ENCODE results near the gene SLC9A9.
"Not testable (repeated sequence)": the region's sequence is repeated elsewhere in the genome, so short reads cannot be mapped to it uniquely, and the experiment has no call there.

The SLC9A9 gene

DNA sequence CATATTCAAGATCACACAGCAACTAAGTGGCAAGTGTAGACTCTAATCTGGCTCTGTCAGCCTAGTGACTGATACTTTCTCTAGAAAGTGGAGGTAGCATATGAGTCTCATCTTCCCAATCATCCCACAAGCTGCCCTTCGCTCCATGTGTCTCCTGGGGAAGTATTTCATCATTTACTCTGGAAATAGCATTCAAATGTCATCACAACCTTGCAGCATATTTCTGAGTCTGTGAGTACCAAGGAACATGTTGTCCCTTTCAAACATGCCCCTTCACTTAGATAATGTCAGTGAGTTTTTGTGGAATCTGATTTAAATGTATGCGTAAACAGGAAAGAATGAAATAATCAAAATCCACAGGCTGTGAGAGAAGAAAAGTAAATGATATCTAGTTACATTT is 322.9 kb downstream of the SLC9A9 start:
- in situ Hi-C loops (cut with MboI; ENCODE audit: low sequenced_read_pairs) = no loop called here

DNA sequence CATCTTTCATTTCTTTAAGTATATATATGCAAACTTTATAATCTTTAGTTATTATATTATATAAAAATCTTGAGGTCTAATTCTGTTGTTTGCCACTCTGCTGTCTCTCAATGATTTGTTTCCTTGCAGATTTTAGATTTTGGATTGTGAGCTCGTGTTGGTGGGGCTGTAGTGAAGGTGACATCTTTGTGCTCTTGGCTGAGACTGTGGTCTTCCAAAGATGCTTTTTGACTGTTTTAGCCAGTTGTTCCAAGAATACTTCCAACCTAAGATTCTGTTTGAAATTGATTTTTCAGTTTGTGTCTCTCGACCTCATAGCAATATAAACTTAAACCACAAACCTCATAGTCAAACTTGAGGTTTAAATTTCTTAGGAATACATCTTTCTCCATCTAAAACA is 326.5 kb downstream of the SLC9A9 start:
- in situ Hi-C loops (cut with MboI; ENCODE audit: low sequenced_read_pairs) = no loop called here

DNA sequence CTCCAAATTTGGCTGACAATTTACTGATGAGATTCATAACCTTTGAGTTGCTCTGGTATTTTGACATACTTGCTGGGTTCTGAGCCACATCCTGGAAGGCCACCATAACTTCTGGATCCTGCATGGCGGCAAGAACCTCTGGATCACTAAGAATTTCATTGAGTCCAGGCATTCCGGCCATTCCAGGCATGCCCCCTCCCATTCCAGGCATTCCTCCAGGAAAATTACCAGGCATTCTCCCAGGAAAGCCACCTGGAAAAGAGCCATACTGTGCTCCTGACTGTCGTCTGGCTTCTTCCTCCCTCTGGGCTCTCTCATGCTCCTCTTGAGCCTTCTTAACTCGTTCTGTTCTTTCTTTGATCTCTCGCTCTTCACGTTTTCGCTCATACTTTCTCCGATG is 331.1 kb downstream of the SLC9A9 start:
- in situ Hi-C loops (cut with MboI; ENCODE audit: low sequenced_read_pairs) = not testable (repeated sequence)

DNA sequence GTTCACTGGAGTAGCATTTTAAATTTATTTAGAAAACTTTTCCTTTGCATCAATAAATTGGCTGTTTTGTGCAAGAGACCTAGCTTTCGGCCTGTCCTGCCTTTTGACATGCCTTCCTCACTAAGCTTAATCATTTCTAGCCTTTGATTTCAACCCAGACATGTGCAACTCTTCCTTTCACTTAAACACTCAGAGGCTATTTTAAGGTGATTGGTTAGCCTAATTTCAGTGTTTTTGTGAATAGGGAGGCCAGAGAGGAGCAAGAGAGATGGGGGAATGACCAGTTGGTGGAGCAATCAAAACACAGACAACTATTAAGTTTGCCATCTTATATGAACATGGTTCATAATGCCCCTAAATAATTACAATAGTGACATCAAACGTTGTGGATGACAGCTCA is 333.4 kb downstream of the SLC9A9 start:
- in situ Hi-C loops (cut with MboI; ENCODE audit: low sequenced_read_pairs) = no loop called here

DNA sequence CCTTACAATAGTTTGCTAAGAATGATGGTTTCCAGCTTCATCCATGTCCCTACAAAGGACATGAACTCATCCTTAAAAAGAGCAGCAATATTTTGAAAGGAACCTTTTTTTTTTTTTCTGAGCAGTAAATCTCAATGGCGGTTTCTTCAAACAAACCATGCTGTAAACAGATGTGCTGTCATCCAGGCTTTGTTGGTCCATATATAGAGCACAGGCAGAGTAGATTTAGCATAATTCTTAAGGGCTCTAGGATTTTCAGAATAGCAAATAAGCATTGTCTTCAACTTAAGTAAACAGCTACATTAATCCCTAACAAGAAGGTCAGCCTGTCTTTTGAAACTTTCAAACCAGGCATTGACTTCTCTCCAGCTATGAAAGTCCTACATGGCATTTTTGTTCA is 334.2 kb downstream of the SLC9A9 start:
- in situ Hi-C loops (cut with MboI; ENCODE audit: low sequenced_read_pairs) = no loop called here

DNA sequence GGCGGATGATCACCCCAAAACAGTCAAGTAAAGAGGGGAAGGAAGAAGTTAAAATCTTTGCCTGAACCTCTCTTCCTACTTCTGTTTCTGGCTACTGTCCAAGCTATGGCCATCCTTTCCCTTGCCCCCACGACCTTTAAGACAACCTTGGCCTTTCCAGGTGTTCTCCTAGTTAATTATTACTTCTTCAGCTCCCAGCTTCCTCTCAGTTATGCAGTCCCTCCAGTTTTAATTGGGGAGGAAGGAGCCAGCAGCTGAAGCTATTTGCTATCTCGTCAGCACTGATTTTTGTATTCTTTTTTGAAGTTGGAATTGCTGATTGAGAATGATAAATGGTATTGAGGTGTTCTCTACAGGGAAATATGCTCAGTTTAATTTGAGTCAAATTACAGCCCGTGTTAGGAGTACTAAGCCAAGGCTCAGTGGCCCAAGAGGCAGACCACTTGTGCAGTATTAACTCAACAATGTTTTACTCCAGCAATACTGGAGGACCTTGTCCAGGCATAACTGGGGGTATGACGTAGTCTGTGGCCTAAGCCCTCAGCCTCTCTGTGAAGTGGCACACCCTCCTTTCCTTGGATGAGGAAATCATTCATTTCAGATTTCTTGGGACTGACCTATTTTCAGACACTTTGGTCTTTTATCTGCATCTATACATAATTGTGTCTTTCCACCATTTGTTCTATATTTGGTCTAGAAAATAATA is 336.9 kb downstream of the SLC9A9 start:
- in situ Hi-C loops (cut with MboI; ENCODE audit: low sequenced_read_pairs) = no loop called here

DNA sequence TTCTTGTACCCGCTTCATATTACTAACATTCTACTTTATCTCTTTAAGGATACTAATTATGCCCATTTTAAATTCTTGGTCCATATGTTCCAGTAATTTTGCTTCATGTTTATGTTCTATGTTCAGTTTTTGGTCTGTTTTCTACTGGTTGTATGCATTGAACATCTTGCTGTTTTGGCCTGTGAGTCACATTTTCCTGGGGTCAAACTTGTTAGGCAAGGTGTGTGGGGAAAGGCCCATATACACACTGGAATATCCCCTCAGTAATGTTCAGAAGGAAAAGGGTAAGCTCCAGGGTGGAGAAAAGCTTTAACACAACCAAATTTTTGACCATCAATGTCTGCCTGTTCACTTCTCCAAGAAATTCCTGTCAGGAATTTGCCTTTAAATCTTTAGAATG is 337.7 kb downstream of the SLC9A9 start:
- in situ Hi-C loops (cut with MboI; ENCODE audit: low sequenced_read_pairs) = no loop called here

DNA sequence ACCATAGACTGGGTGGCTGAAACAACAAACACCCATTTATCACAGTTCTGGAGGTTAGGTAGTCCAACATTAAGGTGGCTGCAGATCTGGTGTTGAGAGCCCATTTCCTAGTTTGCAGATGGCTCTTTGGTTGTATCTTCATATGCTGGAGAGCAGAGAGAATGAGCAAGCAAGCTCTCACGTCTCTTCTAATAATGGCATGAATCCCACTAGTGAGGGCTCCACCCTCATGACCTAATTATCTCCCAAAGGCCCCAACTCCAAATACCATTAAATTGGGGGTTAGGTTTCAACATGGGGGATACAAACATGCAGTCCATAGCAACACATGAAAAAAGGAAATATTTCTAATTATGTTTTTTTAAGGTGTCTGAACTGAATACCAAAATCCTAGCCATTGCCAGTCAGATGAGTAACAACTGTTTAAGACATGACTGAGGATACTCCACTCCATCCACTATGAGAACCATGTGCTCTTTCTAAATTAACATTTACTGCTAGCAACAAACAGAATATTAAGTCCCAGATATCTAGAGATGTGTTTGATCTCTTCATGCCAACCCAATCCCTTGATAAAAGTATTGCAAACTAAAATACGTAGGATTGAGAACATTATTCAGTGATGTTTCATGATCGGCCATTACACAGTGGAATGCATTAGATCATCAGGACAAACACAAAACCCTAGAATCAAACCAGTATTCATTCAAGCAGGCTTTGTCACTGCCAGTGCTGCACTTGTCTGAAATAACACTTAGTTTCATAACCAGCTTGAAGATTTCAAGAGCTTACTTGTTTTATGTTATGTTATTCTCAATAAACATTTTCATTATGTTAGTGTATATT is 340.3 kb downstream of the SLC9A9 start:
- in situ Hi-C loops (cut with MboI; ENCODE audit: low sequenced_read_pairs) = no loop called here

DNA sequence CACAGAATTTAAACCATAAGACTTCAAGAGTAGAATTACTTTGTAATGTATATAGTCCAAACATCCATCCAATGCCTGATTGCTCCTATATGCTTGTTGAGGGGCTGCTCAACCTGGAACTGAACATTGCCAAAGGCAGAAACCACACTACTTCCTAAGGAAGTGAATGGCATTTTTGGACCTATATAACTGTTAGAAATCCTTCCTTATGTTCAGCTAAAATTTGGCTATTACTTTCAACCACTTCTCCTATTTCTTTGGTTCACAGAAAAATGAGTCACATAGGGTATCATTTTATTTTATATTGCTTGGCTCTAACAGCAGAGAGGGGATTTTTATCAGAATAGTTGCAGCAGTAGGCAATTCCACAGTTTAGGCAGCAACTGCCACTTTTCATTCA is 342.1 kb downstream of the SLC9A9 start:
- in situ Hi-C loops (cut with MboI; ENCODE audit: low sequenced_read_pairs) = no loop called here

DNA sequence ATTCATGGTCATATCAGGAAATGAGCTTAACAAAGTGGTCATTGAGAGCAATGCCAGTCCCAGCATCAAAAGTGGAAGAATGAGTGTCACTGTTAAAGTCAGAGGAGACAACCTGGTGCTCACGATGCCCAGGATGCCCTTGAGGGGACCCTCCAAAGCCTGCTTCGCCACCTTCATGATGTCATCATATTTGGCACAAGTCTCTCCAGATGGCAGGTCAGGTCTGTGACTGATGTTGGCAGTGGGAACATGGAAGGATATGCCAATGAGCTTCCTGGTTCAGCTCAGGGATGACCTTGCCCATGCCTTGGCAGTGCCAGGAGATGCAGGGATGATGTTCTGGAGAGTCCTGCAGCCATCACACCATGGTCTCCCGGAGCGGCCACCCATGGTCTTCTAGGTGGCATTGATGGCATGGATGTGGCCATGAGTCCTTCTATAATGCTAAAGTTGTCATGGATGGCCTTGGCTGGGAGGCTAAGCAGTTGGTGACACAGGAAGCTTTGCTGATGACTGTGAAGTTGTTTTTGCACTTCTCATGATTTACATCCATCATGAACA is 344.9 kb downstream of the SLC9A9 start:
- in situ Hi-C loops (cut with MboI; ENCODE audit: low sequenced_read_pairs) = no loop called here

DNA sequence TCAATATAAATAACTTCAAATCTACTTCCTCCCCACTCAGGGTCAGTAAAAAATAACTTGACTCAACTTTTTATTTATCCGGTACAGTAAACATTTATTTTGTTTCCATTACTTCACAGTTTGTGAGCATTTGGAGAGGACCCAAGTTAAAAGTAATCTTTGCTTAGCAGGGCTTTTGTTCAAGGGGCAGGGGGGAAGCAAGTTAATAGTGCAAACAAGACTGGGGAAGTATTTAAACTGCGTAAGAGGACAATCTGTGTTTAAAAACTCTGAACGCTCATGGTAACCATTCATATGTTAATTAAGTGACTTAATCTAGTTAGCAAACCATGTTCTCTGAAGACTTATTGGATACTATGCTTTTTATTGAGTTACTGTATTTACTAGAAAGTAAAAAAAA is 346.2 kb downstream of the SLC9A9 start:
- in situ Hi-C loops (cut with MboI; ENCODE audit: low sequenced_read_pairs) = no loop called here

DNA sequence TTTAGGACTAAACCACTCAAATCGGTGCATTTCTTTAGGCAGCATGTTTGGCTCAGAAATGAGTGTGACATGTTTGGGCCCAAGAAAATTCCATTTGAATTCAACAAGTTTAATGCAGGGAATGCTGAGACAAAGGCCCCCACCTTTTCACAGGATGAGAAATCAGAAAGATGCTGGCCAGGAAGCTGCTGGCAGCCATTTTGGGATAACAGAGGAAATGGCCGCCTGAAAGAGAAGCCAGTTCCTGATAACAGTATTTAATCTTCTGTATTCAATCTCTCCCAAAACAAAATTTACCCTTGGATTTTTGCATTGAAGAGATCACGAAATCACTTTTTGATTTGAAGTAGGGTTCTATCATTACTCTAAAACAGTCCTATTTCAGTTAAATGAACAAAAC is 350.9 kb downstream of the SLC9A9 start:
- in situ Hi-C loops (cut with MboI; ENCODE audit: low sequenced_read_pairs) = no loop called here

DNA sequence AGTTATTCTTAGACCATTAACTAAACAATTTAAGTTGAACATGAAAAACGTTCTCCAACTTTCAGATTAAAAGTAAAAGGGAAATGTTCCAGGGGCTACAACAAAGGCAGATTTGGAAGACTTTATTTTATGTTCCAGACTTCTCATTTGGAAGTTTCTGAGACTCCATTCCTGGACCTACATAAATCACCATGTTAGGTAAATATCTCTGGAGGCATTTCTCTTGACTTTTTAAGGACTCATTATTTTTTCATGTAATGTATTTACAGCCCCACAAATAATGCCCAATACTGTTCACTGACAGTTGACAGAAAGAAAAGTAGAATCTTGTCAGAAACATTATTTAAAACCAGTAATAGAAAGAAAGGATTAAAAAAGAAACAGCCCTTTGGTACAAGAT is 352.1 kb downstream of the SLC9A9 start:
- in situ Hi-C loops (cut with MboI; ENCODE audit: low sequenced_read_pairs) = no loop called here

DNA sequence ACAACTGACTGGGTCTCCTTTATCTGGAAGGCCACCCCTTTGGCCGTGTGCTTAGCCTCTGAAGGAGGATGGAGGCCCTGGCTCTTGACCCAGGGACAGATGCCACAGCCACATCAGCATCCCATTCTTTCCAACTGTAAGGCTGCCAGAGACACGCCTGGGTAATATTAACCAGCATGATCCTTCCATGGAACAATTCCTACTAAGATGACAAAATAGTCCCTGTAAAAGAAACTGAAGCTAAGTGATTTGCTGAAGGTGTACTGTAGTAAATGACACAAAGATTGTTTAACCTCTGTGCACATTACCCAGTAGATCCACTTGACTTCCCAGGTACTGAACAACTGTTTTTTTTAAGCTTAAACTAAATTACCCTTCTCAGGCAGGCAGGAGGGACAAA is 352.7 kb downstream of the SLC9A9 start:
- in situ Hi-C loops (cut with MboI; ENCODE audit: low sequenced_read_pairs) = no loop called here

DNA sequence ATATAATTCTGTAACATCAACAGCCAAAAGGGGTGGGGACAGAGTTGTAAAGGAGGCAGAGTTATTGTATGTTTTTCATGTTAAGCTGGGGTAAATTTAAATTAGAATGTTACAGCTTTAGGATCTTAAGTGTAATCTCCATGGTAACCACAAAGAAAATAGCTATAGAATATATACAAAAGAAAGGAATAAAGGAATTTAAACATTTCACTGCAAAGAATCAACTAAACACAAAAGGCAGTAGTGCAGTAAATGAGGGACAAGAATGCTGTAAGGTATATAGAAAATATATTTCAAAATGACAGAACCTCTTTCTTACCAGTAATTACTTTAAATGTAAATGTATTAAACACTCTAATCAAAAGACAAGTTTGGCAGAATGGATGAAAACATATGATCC is 361.7 kb downstream of the SLC9A9 start:
- in situ Hi-C loops (cut with MboI; ENCODE audit: low sequenced_read_pairs) = no loop called here

DNA sequence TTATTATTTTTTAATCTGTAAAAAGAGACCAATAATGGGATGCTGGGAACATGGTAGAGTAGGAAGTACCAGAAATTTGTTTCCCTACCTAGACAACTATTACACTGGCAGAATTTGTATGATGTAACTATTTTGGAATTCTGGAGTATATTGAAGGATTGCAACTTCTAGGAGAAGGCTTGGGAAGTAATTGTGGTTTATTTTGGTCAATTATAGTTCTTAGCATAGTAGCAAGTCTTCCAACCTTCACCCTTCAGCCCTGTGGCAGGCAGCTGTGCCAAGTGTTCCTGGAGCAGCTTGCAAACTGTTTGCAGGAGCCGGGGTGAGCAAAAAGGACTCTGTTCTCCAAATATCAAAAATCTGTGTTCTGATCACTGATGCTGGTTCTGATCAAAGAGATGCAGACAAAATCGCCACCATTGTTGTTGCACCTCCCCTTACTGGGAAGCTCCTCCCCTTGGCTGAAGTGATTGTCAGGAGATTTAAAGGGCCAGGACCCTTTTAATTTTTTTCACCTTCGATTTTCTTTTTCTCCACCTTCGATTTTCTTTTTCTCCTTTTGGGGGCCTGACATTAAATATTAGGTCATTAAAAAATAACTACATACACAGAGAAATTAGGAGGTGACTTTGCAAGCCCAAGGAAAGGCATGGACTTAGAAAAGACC is 363.3 kb downstream of the SLC9A9 start:
- in situ Hi-C loops (cut with MboI; ENCODE audit: low sequenced_read_pairs) = no loop called here

DNA sequence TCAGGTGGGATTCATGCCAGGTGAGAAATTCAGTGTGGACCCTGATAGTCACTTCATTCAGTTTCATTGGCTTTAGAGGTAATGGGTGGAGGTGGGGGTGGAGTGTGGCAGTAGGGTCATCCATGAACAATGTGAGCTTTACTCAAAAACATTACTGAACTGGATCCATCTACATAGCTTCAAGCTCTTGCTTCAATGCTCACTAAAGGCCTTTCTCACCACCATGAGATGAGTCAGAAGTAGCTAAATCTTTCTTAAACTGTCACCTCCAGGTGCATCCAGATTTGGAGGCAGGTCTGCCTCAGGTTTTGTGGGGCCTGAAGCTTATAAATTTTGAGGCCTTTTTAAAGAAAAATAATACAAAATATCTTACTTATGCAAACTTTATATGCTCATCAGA is 365.1 kb downstream of the SLC9A9 start:
- in situ Hi-C loops (cut with MboI; ENCODE audit: low sequenced_read_pairs) = no loop called here

DNA sequence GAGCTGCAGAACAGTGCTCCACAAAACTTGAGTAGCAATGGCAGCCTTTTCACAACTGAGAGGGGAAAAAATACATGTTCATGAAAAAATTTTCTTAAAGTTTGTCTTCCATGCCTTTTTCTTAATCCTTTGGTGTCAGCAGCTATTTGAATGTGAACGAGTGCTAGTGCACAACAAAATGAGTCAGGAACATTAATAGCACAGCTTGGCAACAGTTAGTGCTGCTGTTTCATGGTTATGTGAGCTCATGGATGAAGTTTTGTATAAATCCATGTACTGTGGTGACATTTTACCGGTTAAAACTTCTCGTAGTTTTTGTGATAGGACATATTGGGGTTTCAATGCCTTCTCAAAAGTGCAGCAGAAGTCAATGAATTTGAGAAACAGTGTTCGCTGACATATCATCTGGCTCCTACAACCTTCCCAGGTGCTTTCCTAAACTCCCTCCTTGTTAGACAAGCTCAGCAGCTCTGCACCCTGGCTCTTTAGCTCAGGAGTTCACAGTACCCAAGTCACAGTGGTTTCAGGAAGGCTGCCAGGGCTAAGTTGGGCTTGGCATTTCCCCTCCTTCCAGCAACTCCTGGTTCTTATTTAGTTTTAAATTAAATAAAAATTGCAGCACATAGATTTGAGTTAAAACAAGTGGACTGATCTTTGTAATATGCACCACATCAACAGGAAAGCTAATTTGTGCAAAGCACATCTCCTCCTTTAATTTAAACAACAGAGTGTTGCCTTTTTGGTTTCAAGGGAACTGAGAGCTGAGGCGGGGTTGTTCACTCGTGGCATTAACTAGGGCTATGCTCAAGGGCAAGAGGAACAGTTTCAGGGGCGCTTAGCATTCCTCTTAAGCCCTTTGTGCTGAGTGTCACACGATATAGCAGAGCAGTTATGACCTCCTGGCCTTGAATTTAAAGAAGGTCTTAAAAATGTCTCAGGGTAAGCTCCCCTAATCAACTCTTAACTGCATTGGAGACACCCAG is 365.9 kb downstream of the SLC9A9 start:
- in situ Hi-C loops (cut with MboI; ENCODE audit: low sequenced_read_pairs) = no loop called here

DNA sequence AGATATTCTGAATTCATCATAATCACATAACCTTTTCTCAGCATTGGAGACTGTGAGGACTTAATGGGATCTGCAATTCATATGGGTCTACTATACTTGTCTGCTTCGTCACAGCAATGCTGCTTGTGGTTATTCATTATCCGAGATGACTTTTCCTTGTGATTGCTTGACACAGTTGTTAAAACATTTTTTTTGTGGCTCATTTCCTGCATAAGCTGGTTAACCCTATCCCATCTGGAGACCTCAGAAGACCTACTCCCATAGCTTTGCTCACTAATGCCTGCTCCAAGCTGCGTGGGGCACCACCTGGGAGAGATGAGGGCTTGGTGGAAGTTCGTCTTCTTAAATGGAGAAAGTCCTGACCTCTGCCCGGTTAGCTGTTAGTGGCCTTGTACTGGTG is 367.9 kb downstream of the SLC9A9 start:
- in situ Hi-C loops (cut with MboI; ENCODE audit: low sequenced_read_pairs) = no loop called here

DNA sequence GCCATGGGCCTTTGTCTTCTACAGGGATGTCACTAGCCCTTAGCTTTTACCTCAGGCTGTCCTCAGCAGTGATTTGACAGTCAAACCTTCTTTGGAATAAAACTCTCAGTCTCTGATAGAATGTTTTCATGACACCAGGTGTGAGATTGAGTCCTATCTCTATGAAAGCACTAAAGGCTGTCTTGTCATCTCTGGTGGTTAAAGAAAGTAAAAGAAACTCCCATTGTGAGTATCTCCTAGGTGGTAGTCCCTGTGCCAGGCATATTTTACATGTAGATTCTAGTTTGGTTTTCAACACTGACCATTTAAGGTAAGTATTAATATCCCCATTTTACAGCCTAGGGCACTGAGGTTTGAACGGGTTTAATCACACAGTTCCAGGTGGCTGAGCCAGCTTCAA is 368.5 kb downstream of the SLC9A9 start:
- in situ Hi-C loops (cut with MboI; ENCODE audit: low sequenced_read_pairs) = no loop called here
